NCI-H187 treated with DMSO at 0.1 percent for 48 hours (cell line): Measurements from ENCODE around the gene BORCS8.
"Not testable (repeated sequence)": the region's sequence is repeated elsewhere in the genome, so short reads cannot be mapped to it uniquely, and the experiment has no call there.

Experiments
- DNase-seq: peaks from one replicate; lab custom pipeline; 2025; lab: John Stamatoyannopoulos, UW

Gene BORCS8

DNA sequence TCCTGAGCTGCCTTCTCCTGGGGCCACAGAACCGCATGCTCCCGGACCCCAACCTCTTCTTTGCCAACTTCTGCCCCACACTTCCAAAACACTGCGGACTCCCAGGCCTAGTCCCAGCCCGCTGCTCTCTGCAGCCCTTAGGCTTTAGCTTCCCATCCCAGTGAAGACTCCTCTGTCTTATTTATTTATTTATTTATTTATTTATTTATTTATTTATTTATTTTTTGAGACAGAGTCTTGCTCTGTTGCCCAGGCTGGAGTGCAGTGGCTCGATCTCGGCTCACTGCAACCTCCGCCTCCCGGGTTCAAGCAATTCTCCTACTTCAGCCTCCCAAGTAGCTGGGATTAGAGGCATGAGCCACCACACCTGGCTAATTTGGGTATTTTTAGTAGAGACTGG lies 43.4 kb downstream of the BORCS8 start:
- not testable (repeated sequence) for DNase-seq

DNA sequence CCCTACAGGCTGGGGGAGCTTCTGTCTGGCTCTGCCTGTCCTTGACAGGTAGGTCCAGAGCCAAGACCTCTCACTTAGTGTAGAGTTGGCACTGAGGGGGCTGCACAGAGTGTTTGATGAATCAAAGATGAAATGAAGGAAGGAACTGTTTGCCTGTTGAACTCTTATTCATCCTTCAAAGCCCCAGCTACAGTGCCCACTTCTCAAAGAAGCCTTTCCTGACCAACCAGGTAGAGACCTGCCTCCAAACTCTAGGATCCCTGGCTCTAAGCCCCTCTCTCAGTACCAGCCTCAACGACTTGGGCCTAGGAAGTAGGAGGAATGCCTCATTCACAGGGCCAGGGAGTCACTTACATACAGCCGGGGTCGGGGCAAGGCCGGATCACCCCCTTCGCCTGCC lies 44.6 kb downstream of the BORCS8 start:
- DNase-seq = no peak

DNA sequence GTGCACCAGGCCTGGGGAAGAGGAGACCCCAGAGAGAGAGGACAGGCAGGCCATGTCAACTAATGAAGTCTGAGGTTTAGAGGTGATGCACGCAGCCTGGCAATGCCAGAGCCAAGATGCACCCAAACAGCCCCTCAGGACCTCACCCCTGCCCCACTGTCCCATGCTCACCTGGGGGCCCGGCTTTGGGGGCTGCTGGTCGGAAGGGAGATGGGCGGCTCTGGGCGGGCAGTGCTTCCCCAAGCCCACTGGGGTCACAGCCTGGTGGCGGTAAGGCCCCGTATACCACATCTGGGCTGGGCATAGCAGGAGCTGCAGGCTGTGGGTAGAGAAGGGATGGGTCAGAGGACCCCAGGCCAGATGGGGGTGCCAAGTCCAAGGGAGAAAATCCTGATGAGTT lies 45.1 kb downstream of the BORCS8 start:
- no peak for DNase-seq

DNA sequence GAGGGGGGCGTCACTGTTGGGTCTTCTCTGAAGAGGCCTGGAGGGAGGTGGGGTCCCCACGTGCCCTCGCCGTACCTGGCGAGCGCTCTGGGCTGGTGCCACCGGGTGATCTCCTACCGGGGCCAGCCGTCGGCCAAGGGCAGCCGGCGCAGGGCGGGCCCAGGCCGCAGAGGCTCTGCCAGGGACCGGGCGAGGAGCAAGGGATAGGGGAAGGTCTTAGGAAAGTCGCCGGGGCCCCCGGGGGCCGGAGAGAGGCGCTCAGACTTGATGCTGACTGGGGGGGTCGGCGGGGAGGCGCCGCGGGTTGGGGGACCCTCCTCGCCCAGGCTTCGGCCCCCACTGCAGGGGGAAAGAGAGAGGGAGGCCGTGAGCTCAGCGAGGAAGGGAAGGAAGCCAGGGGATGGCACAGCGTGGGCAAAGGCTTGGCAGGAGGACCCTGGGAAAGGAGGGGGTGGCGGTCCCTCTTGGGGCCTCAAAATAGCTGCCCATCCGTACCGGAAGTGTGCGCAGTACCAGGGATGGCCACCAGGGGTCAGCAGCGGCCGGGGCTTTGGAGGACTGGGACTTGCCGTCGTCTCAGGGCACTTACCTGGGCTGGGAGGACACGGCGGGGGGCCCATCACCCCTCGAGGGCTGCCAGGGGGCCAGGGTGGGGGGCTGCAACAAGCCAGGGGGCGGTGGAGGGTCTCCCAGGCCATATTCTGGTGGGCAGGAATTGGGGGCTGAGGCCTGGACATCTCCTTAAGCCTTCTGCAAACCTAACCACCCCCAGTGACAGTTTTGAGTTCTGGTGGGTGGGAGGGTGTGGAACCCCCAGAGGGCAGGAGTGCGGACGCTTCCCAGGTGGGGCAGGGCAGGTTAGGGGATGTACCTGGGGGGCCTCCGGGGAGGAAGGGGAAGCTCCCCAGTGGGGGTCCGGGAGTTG lies 46.0 kb downstream of the BORCS8 start:
- no peak for DNase-seq

DNA sequence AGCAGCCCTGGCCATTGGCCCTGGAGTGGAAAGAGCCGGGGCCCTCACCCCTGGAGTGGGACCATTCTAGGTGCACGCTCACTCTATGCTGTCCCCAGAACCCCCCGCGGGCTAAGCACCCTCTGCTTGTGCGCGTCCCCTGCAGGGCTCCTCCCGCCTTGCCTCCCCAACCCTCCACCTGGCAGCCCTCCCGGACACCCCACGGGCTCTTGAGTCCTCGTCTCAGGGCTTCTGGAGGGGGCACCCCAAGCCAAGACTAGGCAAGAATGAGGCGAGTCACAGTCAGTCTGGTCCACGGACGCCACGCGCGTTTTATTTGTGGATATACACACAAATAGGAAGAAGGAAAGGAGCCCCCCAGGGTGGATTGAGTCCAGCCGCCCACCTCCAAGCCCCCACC lies 46.7 kb downstream of the BORCS8 start:
- DNase-seq = no peak

DNA sequence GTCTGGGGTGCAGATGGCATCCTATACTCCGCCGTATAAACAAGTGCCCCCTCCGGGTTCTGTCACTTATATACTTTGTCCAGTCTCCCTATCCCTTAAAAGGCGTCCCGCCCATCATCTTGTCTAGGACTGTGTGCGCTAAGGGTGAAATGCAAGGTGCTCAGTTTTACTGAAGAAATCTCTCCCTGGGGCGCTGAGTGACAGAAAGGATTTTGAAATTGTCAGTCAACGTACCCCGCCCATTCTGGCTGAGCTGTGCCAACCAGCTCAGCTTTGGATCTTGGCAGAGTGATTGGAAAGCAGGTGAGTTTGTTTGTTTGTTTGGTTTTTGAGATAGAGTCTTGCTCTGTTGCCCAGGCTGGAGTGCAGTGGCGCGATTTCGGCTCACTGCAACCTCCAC lies 49.6 kb downstream of the BORCS8 start:
- no peak for DNase-seq

DNA sequence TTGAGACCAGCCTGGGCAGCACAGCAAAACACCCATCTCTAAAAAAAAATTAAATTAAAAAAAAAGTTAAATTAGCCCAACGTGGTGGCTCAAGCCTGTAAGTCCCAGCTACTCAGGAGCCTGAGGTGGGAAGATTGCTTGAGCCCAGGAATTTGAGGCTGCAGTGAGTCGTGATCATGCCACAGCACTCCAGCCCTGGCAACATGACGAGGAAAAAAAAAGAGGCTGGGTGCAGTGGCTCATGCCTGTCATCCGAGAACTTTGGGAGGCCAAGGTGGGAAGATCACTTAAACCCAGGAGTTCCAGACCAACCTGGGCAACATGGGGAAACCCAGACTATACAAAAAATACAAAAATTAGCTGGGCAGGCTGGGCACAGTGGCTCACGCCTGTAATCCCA lies 51.5 kb downstream of the BORCS8 start:
- no peak for DNase-seq

DNA sequence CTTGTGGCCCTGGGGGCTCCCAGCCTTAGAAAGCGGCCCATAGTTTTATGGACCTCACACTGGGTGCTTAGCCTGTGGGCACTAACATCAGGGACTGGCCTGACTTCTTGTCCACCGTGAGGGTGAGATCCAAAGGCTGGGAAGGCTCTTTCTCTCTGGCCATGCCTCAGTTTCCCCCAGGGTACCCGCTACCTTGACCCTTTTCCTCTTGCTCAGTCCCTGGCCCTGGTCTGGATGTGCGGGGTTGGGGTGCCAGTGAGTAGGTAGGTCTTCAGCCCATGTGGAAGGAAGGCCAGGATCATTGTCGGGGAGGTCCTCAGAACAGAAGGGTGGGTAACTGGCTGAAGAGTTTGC lies 52.1 kb downstream of the BORCS8 start:
- DNase-seq = no peak

DNA sequence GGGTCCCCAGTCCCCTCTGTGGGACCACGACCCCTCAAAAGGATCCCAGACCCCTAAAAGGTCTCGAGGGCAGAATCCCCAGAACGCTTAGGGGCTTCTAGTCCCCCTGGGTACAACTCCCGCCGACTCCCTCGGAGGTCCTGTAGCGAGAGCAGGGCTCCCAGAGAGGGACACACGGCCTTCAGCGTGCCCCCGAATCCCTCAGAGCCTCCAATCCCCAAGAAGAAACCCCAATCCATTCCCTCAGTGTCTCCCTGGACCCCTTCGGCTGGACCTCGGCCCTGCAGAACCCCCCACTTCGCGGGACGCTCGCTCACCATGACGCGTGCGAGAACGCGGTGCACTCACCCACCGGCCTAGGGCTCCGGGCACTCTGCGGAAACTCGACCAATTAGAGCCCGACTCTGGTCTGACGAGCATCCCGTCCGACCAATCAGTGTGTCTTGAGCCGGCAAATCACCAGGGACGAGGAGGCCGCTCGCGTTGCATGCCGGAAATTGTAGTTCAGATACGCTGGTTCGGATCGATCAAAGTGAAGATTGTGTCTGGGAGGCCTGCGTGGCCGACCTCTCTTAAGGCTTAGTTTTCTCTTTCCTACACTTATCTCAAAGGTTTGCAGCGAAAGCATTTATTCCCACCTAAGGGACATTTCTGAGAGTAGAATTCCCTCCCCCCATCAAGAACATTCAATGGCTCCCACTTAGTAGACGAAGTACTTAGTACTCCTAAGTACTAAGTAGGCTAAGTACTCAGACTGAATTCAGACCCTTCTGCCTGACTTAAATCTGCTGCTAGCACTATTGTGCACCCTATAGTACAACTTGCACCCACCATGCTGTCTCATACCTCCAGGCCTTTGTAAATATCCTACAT lies 53.6 kb downstream of the BORCS8 start, which contains the start of gene TMEM161A:
Gene TMEM161A (minus strand): TSS at position 370 of the 873 bp plus-strand sequence. CDS start 50 bp downstream, at position 320.
- peak; percentile 62 for DNase-seq

DNA sequence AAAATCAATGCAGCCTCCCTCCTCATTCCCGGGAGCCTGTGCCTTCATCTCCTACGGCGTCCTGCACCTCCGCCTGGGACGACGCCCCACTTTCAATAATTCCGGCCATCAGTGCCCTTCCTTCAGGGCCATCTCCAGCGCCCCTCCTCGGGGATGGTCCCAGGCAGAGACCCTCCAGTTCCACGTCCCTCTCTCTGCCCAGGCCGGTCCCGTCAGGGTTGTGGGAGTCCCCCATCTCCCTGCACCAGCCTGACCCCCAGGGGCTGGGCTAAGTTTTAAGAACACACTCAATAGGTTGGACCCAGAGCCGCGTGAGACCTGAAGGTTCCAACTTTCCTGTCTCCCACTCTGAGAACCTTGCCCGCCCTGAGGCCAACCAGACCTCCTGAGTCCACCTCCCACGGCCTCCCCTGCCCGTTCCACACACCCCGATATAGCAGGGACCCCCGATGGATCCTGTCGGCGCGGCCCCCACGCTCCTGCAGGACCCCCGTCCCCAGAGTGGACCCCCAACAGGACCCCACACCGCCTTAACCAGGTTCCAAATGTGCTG lies 54.3 kb downstream of the BORCS8 start:
- no peak for DNase-seq

DNA sequence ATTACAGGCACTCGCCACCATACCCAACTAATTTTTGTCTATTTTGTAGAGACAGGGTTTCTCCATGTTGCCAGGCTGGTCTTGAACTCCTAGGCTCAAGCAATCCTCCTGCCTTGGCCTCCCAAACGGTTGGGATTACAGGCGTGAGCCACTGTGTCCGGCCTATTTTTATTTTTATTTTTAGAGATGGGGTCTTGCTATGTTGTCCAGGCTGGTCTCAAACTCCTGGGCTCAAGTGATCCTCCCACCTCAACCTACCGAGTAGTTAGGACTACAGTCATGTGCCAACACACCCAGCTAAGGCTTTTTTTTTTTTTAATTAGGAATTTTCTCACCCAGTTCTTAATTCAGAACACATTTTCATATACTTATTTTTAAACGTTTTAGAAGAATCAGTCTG lies 56.2 kb downstream of the BORCS8 start:
- not testable (repeated sequence) for DNase-seq

DNA sequence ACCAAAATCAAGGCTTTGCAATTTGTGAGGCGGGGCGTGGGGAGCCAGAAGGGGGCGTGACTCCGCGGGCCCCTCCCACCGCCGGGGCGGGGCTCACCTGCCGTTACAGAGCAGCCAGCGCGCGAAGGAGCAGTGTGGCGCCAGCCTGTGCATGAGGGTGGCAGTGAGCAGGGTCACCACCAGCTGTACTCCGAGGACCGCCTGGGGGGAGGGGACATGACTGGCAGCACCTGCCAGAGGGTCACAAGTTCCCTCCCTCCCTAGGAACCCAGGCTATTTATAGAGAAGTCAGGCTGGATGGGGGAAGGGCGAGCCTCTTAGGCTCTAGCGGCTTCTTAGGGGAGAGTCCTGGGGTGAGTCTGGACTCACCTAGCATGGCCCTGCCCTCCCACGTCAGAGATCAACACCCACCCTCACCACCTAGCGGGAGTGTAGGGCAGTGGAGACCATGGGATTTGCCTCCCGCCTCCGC lies 57.2 kb downstream of the BORCS8 start:
- no peak for DNase-seq

DNA sequence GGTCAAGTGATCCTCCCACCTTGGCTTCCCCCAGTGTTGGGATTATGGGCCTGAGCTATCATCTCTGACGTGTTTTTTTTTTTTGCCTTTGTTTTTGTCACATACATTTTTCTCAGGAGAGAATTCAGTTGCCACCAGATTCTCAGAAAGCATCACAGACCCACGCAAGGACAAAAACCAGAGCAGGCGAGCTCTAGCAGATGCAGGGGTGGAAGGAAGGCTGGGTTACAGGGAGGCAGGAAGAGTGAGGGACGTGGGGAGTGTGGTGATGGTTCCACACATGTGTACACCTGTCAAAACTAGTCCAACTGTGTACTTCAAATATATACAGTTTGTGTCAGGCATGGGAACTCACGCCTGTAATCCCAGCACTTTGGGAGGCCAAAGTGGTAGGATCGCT lies 58.0 kb downstream of the BORCS8 start:
- no peak for DNase-seq

DNA sequence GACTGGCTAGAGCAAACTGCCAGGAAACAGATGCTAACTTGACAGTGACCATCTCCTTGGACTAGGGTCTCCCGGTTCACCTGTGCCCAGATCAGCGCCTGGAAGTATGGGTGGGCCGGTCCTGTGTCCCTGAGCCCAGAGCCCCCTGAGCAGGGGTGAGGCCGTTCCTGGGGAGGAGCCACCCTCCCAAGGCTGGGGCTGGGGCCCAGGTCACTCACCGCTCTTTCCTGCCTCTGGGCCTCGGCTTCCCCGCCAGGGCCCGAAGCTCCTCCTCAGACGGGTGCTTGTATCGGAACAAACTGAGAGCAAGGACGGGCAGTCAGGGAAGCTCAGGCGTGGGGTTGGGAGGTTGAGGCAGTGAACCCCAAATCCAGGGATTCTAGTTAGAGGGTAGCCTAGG lies 59.0 kb downstream of the BORCS8 start:
- no peak for DNase-seq

DNA sequence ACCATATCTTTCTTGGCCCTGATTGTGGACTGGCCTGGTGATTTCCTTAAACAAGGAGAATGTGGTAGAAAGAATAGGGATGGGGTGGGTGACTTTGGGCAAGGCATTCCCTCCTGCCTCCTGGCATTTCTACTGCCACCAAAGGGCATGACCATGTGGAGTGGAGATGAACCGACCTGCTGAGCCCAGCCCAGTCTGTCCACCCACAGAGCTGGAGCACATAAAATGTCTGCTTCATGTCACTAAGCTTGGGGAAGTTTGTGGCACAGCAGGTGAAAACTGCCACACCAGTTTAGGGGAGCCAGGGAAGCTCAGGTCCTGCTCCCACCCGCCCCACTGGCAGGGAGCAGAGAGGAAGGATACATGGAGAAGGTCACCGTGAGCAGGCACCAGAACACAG lies 60.0 kb downstream of the BORCS8 start:
- DNase-seq = no peak
